GM12891 (cell line): ENCODE measurements around the gene ARHGEF12.

ENCODE experiments used
- POLR2A ChIP-seq: IDR thresholded peaks from 2 replicates; pipeline ENCODE4 v1.6.1; 2011; ENCODE audit warnings: low read depth, low read length, control low read depth
- POLR2AphosphoS5 ChIP-seq: IDR thresholded peaks from 2 replicates; pipeline ENCODE4 v1.6.1; 2011; ENCODE audit warnings: low read depth, low read length, control low read depth
- SPI1 ChIP-seq: IDR thresholded peaks from 2 replicates; pipeline ENCODE4 v1.6.1; 2011; ENCODE audit warnings: low read depth, low read length, control low read depth
- TAF1 ChIP-seq: IDR thresholded peaks from 2 replicates; pipeline ENCODE4 v1.6.1; 2011; ENCODE audit warnings: low read depth, low read length, control low read depth

GRCh38 chr11:120385110-120385509, 48.9 kb downstream of the ARHGEF12 start:
- TF ChIP-seq POLR2A = no peak
- TF ChIP-seq POLR2AphosphoS5 = no peak
- TF ChIP-seq TAF1 = no peak
- no peak for TF ChIP-seq SPI1
